ENCODE measurements around the gene PANK1. TPM values are rescaled to one million over a fixed set of nuclear protein-coding genes. Genes with fewer than 3 reads are reported as not detected.

The PANK1 gene
- total and polyA plus RNA-seq, 2 of the 4 experiments (the other 2 are of a cell fraction), result 3.0 to 8.8 TPM

GRCh38 chr10:89643431-89643811, 1.6 kb downstream of the PANK1 start:
- no peak overlapping the region for H2AK9ac ChIP-seq (replicated peaks; ENCODE audit: low read depth, low read length, poor library complexity)
- no peak overlapping the region for H3K14ac ChIP-seq (replicated peaks; ENCODE audit: low read depth, low read length)
- CTCF ChIA-PET, result interaction anchor here (0.5 to 1.0 kb wide), 2 partner anchors 13 to 115 kb away, joined by 3 read pairs; no protein-coding TSS in a partner anchor
- WGBS, 2 experiments (ENCODE audit: extremely low coverage in 2 of 2, insufficient read length in 1 of 2), result 0% methylated on average over 1 of the region's 2 CpGs; no CpG with 5 or more reads in 1 of the 2 experiments
- no TSS peak for BruUV-seq (replicated peaks)
- peak overlapping the region; percentile 72; the same call in 1 of the 2 replicates for H3K4me2 ChIP-seq (ENCODE audit: low read depth, low read length)
- no peak overlapping the region for H3K56ac ChIP-seq (ENCODE audit: extremely low read depth, insufficient read depth, low read length)
- no peak overlapping the region for H2BK20ac ChIP-seq (ENCODE audit: low read depth, low read length)
- H3K4me3 ChIP-seq (ENCODE audit: insufficient read depth, low read depth, low read length), result peak overlapping the region; percentile 51
- no peak for TF ChIP-seq SMC3 (IDR thresholded peaks at IDR 0.05; ENCODE audit: low read depth, low read length)
- TF ChIP-seq MAZ (IDR thresholded peaks at IDR 0.05; ENCODE audit: borderline replicate concordance, low read depth, low read length), result no peak
- TF ChIP-seq CHD1 (IDR thresholded peaks at IDR 0.05; ENCODE audit: low read depth, low read length), result no peak
- no peak for TF ChIP-seq POLR2A (IDR thresholded peaks at IDR 0.05; ENCODE audit: low read depth, low read length)
- no peak for TF ChIP-seq NFE2L2 (IDR thresholded peaks at IDR 0.05; ENCODE audit: low read depth, low read length)
- no peak overlapping the region for H2BK15ac ChIP-seq (ENCODE audit: low read depth, low read length)
- no peak overlapping the region for H3K4ac ChIP-seq (ENCODE audit: low read depth, low read length)
- H3K36me3 ChIP-seq (ENCODE audit: control insufficient read depth, insufficient read depth, low read length), result no peaks in the 10 kb centered on the region
- no peak overlapping the region for H4K5ac ChIP-seq (ENCODE audit: low read depth, low read length)
- H3K9ac ChIP-seq (ENCODE audit: low read depth, low read length), result no peak overlapping the region; the same call in 1 of the 2 replicates
- peaks cover 2% of the 10 kb centered on the region; the same call in 1 of the 2 replicates for H3K4me1 ChIP-seq (ENCODE audit: control insufficient read depth, insufficient read depth, low read length)
- dilution Hi-C loops (cut with HindIII; ENCODE audit: low sequenced_read_pairs, unreplicated experiment), result no loop called here
- intact Hi-C loops (cut with micrococcal nuclease), result no loop called here
- no peaks in the 10 kb centered on the region for H3K9me3 ChIP-seq (ENCODE audit: control insufficient read depth, insufficient read depth, low read length)
- H3K27me3 ChIP-seq (ENCODE audit: control insufficient read depth, insufficient read depth, low read length), result no peaks in the 10 kb centered on the region
- DNase-seq (no peak), ATAC-seq (ENCODE audit: low read depth) (no peak)
- no peak overlapping the region for H2AFZ ChIP-seq (replicated peaks; ENCODE audit: low read length, poor library complexity)
- no peak overlapping the region for H4K8ac ChIP-seq (ENCODE audit: low read depth in 2 of 2, low read length in 2 of 2)
- POLR2A ChIA-PET (ENCODE audit: unreplicated experiment), result interaction anchor here (0.5 to 1.2 kb wide), 4 partner anchors 9 to 916 kb away, joined by 3 to 7 read pairs (median 4); partner anchors contain the start of gene KIF20B
- H2BK5ac ChIP-seq (ENCODE audit: low read depth, low read length, poor library complexity, severe bottlenecking), result no peak overlapping the region
- no peaks in the 10 kb centered on the region for H3K9me1 ChIP-seq (ENCODE audit: insufficient read depth, low read length)
- H4K91ac ChIP-seq (ENCODE audit: insufficient read depth, low read depth, low read length), result no peak overlapping the region
- in situ Hi-C loops (cut with MboI; ENCODE audit: low sequenced_read_pairs), result no loop called here
- H4K20me1 ChIP-seq (ENCODE audit: insufficient read depth, low read length), result no peaks in the 10 kb centered on the region; the same call in 1 of the 2 replicates
- H3K79me1 ChIP-seq (ENCODE audit: low read depth in 1 of 2, low read length in 2 of 2), result peaks cover 25 to 26% of the 10 kb centered on the region in 2 experiments
- H3K23ac ChIP-seq (ENCODE audit: low read depth, low read length), result no peak overlapping the region
- no peak overlapping the region for H2AK5ac ChIP-seq (ENCODE audit: low read depth, low read length)
- no peak overlapping the region for H3K18ac ChIP-seq (ENCODE audit: low read depth, low read length)
- H3K27ac ChIP-seq (ENCODE audit: insufficient read depth, low read length), result no peak overlapping the region
- H2BK120ac ChIP-seq (ENCODE audit: low read depth, low read length), result no peak overlapping the region

Data from IMR-90 (cell line).